Testis (tissue), 3 donors: ENCODE measurements around the gene UVRAG. TPM values are rescaled to one million over a fixed set of nuclear protein-coding genes. Genes with fewer than 3 reads are reported as not detected.

ENCODE experiments used
- DNase-seq: peaks from one replicate; pipeline ENCODE4 v3.0.0-alpha.2; 2019
- H3K27ac ChIP-seq, 2 donors: fragments of 200-600 bp; sonication (generic); one replicate each; pipeline ENCODE4 v1.5.1; 2019
- H3K27me3 ChIP-seq: fragments of 200-600 bp; sonication (generic); one replicate; pipeline ENCODE4 v1.5.1; 2019
- H3K36me3 ChIP-seq: fragments of 200-600 bp; sonication (generic); one replicate; pipeline ENCODE4 v1.5.1; 2017; ENCODE audit warnings: low read depth; ENCODE audit errors: missing control alignments
- H3K4me1 ChIP-seq: fragments of 200-600 bp; sonication (generic); one replicate; pipeline ENCODE4 v1.5.1; 2019
- H3K4me3 ChIP-seq, 2 donors: fragments of 200-600 bp; sonication (generic); one replicate each; pipeline ENCODE4 v1.5.1; 2017 to 2019
- H3K9me3 ChIP-seq: fragments of 200-600 bp; sonication (generic); one replicate; pipeline ENCODE4 v1.5.1; 2017
- CTCF ChIP-seq, 3 experiments: fragments of 450-650 bp in 2 of 3; fragments of 200-600 bp in 1 of 3; sonication (generic) in 1 of 3; IDR thresholded peaks; one replicate each; pipeline ENCODE4 v1.5.1; 2016 to 2019; ENCODE audit warnings: antibody characterized with exemption in 3 of 3, mild to moderate bottlenecking in 2 of 3, moderate library complexity in 1 of 3
- POLR2A ChIP-seq: fragments of 450-650 bp; IDR thresholded peaks from one replicate; pipeline ENCODE4 v1.6.1; 2017; ENCODE audit warnings: antibody characterized with exemption, mild to moderate bottlenecking, moderate library complexity
- WGBS, 2 donors: methylation state at CpG; one replicate each; pipeline ENCODE4 v1.1.5; 2018; 5-methylcytosine and 5-hydroxymethylcytosine counted together
- intact Hi-C: fragments of 100-400 bp; cut with DNase I; formaldehyde crosslinking; loops from one replicate; pipeline ENCODE4 v1.15.1; 2023; ENCODE audit warnings: low total_unique reads
- polyA plus RNA-seq: library from polyadenylated mRNA; stranded (reverse); fragments of 350-450 nt; fragmentation: Illumina TruSeq; extraction: RNeasy Lipid Tissue Mini Kit (QIAGEN cat#74804); gene quantifications from one replicate; pipeline ENCODE4 v1.2.3, GENCODE V29; 2014; ENCODE audit warnings: low read depth, low replicate concordance; ENCODE audit not compliant: insufficient read depth
- total RNA-seq, 2 donors: library from RNA; depleted of rRNA; stranded (reverse); fragments of >200 nt; gene quantifications; one replicate each; pipeline ENCODE4 v1.2.3, GENCODE V29; 2016

UVRAG gene
- total and polyA plus RNA-seq, 3 donors from 2014 or later, result 10.8 to 22.4 (median 20.1) TPM

- Histone ChIP-seq H3K36me3 (no peaks in the 10 kb centered on the region), H3K27me3 (no peaks in the 10 kb centered on the region), H3K9me3 (no peaks in the 10 kb centered on the region), H3K4me1 (peaks cover 7% of the 10 kb centered on the region), H3K27ac (no peak overlapping the region), H3K4me3 (no peak overlapping the region)
- 60 to 89% methylated on average over 2 of the region's 2 CpGs for WGBS, 2 donors
- no peak for DNase-seq
- TF ChIP-seq POLR2A (no peak), CTCF (IDR thresholded peaks at IDR 0.05) (no peak)
- intact Hi-C loops, result loop anchor here (10.0 kb wide), 1 partner anchor 55 kb away; no protein-coding TSS in a partner anchor
Observed at GRCh38 chr11:75809991-75810390, 5.0 kb upstream of the UVRAG start.

GRCh38 chr11:75810637-75811390 is 4.2 kb upstream of the UVRAG start:
- H3K4me1 ChIP-seq, result peaks cover 7% of the 10 kb centered on the region
- H3K27me3 ChIP-seq, result no peaks in the 10 kb centered on the region
- no peak overlapping the region for H3K27ac ChIP-seq
- intact Hi-C loops, result no loop called here
- no peaks in the 10 kb centered on the region for H3K36me3 ChIP-seq
- TF ChIP-seq POLR2A (no peak), CTCF (IDR thresholded peaks at IDR 0.05) (no peak)
- 80 to 83% methylated on average over 8 of the region's 8 CpGs for WGBS, 2 donors
- H3K9me3 ChIP-seq, result no peaks in the 10 kb centered on the region
- no peak for DNase-seq
- no peak overlapping the region for H3K4me3 ChIP-seq

GRCh38 chr11:75811485-75811884 is 3.5 kb upstream of the UVRAG start:
- Histone ChIP-seq H3K4me3 (no peak overlapping the region), H3K9me3 (no peaks in the 10 kb centered on the region), H3K36me3 (no peaks in the 10 kb centered on the region), H3K27me3 (no peaks in the 10 kb centered on the region), H3K4me1 (peaks cover 13% of the 10 kb centered on the region), H3K27ac (no peak overlapping the region)
- TF ChIP-seq CTCF (IDR thresholded peaks at IDR 0.05) (no peak), POLR2A (no peak)
- no peak for DNase-seq
- whole genome bisulfite sequencing, 2 donors, result 71 to 88% methylated on average over 2 of the region's 2 CpGs
- intact Hi-C loops, result no loop called here

- DNase-seq, result no peak
- intact Hi-C loops, result no loop called here
- Histone ChIP-seq H3K4me3 (no peak overlapping the region), H3K27ac (no peak overlapping the region), H3K27me3 (no peaks in the 10 kb centered on the region), H3K9me3 (no peaks in the 10 kb centered on the region), H3K36me3 (no peaks in the 10 kb centered on the region), H3K4me1 (peaks cover 23% of the 10 kb centered on the region)
- TF ChIP-seq CTCF (IDR thresholded peaks at IDR 0.05) (no peak), POLR2A (no peak)
- 85 to 86% methylated on average over 2 of the region's 2 CpGs for WGBS, 2 donors
Observed at GRCh38 chr11:75812542-75813040, 2.4 kb upstream of the UVRAG start.

- DNase-seq, result no peak
- H3K9me3 ChIP-seq, result no peaks in the 10 kb centered on the region
- intact Hi-C loops, result no loop called here
- TF ChIP-seq POLR2A (no peak), CTCF (IDR thresholded peaks at IDR 0.05) (no peak)
- no peak overlapping the region for H3K27ac ChIP-seq
- H3K4me1 ChIP-seq, result peaks cover 23% of the 10 kb centered on the region
- WGBS, 2 donors, result 82 to 94% methylated on average over 2 of the region's 2 CpGs
- no peaks in the 10 kb centered on the region for H3K36me3 ChIP-seq
- no peak overlapping the region for H3K4me3 ChIP-seq
- no peaks in the 10 kb centered on the region for H3K27me3 ChIP-seq
Observed at GRCh38 chr11:75813124-75813523, 1.9 kb upstream of the UVRAG start.
